Stimulated activated CD8-positive, alpha-beta memory T cell treated with anti-CD3 and anti-CD28 coated beads, Interleukin-2, amount 100 ng/mL, for 1 hour (primary cell): Measurements from ENCODE around the gene CDC42EP5.
"Not testable (repeated sequence)": the region's sequence is repeated elsewhere in the genome, so short reads cannot be mapped to it uniquely, and the experiment has no call there.

Experiments
- DNase-seq, 2 donors: peaks; one replicate each; pipeline ENCODE4 v3.0.0-alpha.2; 2020; ENCODE audit warnings: low read depth in 2 of 2

The CDC42EP5 gene

GRCh38 chr19:54448774-54449700, 24.1 kb downstream of the CDC42EP5 start, which contains the start of gene LENG8:
TSS of gene LENG8 (plus strand) at chr19:54449199. CDS start at chr19:54451345, 2,146 bp downstream.
- DNase-seq = peak; percentile 95 to 96

DNA sequence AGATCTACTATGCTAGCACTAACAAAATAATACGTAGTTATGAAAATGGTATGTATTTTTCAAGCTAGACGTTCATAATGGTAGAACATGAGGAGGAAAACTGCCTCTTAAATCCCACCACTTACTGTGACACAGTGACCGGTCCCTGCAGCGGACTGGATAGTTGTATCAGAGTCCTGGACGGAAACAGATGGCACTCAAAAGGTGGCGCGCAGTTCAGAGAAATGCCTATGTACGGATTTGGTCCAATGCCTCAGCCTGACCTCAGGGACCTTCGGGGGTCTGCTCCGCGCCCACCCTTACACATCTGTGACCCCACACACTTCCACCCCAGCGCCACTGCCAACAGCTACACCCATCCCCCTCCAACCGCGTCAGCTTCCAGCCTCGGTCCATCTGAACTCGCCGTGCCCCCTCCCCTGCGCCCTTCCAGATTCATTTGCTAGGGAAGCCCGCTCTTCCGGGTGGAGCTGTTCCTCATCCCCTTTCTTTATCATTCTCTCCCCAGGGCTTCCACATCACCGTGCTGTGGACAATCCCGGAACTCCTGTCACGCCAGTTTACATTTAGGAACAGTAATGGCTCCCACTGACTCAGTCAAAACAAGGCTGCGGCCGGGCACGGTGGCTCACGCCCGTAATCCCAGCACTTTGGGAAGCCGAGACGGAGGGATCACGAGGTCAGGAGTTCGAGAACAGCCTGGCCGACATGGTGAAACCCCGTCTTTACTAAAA, 24.9 kb downstream of the CDC42EP5 start:
- DNase-seq = no peak

- DNase-seq = not testable (repeated sequence)
Observed at GRCh38 chr19:54446349-54446748, 26.7 kb downstream of the CDC42EP5 start.

DNA sequence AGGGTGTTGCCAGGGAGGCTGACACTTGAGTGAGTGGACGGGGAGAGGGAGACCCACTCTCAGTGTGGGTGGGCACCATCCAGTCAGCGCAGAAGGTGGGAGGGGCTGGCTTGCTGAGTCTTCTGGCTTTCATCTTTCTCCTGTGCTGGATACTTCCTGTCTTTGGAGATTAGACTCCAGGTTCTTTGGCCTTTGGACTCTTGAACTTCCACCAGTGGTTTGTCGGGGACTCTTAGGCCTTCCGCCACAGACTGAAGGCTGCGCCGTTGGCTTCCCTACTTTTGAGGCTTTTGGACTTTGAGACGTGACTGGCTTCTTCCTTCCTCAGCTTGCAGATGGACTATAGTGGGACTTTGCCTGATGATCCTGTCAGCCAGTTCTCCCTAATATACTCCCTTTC, 28.4 kb downstream of the CDC42EP5 start:
- no peak for DNase-seq

- no peak for DNase-seq
Observed at GRCh38 chr19:54440641-54441040, 32.5 kb downstream of the CDC42EP5 start.

GRCh38 chr19:54439174-54439851, 33.8 kb downstream of the CDC42EP5 start:
- DNase-seq = no peak

DNA sequence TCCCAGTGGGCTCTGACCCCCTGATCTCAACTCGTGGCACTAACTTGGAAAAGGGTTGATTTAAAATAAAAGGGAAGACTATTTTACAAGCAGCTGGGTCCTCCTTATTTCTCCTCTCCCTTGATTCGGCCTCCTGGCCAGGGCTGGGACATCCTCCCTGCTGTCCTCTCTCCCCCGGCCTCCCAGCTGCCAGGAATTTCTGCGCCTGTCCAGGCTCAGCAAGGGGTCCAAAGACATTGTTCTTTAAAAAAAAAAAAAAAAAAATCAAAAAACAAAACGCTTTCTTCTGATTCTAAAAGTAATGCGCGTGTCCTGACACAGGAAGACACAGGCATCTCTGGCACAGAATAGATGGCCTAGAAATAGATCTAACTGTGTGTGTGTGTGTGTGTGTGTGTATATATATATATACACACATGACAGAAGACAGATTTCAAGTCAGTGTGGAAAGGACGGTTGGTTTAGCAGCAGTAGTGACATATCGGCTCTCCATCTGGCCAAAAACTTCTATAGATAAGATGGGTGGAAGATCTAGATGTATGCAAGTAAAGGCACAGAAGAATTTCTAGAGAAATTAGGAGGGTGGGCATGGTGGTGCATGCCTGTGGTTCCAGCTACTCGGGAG, 36.4 kb downstream of the CDC42EP5 start:
- no peak for DNase-seq

- no peak for DNase-seq
Observed at GRCh38 chr19:54436031-54436523, 37.0 kb downstream of the CDC42EP5 start.

DNA sequence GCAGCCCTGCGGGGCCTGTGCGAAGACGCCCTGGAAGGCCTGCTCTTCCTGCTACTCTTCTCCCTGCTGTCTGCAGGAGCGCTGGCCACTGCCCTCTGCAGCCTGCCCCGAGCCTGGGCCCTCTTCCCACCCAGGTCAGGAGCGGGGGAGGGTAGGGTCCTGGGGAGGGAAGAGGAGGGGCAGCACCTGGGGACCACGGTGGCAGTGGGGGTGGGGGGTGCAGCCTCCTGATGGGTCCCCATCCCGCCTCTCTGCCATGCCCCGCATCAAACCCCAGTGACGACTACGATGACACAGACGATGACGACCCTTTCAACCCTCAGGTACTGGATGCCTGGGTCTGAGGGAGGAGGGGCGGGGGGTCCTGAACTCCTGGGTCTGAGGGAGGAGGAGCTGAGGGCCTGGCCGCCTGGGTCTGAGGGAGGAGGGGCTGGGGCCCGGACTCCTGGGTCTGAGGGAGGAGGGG, 37.5 kb downstream of the CDC42EP5 start:
- DNase-seq = no peak

DNA sequence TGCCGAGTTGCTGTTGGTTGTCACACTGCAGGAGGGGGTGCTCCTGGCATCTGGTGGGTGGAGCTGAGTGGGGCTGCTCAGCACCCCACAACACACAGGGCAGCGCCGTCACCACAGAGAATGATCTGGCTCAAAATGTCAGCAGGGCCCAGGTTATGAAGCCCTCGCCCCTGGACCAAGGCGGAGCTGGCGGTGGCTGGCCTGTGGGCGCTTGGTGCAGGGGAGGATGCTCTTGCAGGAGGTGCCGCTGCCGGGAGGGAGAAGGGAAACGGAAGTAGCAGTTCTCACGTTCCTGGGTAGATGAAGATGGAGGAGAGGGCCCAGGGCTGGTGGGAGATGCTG, 38.3 kb downstream of the CDC42EP5 start:
- DNase-seq = no peak

DNA sequence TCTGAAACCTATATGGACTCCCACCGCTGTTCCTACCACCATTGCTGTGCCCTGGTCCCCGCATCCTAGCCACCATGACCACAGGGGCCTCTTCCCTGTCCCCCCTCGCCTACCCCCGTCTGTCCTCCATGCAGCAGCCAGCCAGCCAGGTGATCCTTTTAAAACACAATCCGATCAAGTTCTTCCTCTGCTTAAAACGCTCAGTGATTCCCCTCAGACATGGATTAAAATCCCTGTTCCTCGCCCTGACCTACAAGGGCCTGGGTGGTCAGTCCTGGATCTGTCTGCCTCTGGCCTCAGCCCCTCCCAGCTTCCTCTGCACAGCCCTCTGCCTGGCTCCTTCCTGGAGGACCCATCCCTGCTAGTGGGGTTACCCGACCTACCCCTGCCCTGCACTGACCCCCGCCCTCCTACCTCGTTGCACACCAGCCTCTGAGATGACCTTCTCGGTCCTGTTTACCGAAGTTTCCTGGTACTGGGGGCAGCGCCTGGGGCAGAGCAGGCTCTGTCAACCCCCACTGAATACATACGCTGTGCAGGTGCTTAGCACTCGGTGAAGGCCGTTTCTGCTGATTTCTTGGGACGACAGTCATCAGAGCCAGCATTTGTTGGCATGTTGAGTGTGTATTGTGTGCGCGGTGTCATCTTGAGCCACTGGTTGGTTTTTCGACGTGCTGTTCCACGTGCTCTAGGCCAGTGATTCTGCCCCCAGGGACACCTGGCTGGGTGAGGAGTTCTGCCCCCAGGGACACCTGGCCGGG, 38.8 kb downstream of the CDC42EP5 start:
- no peak for DNase-seq

DNA sequence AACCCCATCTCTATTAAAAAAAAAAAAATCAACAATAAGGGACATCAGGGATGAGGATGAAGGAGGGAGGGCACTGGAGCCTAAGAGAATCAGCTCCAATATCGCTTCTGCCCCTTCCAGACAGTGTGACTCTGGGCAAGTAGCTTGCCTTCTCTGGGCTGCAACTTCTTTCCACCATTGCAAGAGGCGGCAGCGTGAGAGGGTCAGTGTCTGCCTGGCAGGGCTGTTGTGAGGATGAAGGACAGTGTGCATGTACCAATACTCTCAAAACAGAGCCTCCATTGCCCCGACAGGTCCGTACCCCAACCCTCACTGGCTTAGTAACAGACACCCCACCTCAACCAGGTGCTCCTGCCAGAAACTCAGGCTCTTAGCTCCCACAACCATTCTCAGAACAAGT, 39.4 kb downstream of the CDC42EP5 start:
- DNase-seq = no peak

DNA sequence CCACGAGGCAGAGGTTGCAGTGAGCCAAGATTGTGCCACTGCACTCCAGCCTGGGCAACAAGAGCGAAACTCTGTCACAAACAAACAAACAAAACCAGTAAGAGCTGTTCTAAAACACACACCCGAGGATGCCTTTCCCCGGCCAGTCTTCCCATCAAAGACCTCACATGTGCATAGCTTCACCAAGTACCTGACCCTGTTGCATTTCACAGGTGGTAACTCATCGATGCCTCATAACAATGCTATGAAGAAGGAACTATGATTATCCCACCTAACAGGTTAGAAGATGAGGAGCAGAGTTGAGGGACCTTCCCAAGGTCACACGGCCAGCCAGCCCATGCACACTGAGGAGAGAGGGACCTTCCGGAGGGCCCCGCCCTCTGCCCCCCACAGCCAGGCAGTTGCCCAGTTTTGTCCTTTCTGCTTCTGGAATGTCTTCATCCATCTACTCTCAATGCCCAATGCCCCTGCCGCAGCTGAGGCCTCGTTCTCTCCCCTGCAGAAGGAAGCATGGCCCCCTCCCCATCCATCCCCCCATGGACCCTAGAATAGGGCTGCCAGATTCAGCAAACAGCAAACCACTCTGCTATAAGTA, 40.9 kb downstream of the CDC42EP5 start:
- DNase-seq = no peak

DNA sequence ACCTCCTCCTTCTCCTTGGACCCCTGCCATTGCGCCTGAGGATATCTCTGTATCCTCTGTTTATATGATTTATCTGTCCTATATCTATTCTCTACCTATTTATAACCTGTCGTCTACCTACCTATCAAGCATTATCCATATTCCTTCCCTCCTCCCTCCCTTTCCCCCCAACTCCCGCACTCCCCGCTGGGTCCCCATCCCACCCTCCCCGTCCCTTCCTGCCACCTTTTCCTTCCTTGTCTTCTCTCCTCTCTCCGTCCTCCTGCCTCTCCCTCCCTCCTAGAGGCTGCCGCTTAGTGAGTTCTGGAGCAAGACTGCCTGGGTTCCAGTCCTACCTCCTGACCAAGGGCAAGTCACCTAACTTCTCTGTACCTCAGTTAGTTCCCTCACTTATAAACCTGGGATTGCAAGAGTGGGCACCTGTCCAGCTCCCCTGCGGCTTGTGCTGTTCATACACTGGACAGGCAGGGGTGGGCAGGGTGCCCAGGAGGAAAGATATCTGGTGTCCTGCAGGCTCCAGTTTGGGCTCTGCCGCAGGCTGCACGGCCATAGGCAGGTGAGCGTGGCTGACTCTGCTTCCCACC, 41.7 kb downstream of the CDC42EP5 start:
- no peak for DNase-seq

GRCh38 chr19:54430306-54431254, 42.5 kb downstream of the CDC42EP5 start:
- DNase-seq = peak in 1 of 2 donors; percentile 16

- DNase-seq = no peak
Observed at GRCh38 chr19:54429545-54430227, 43.4 kb downstream of the CDC42EP5 start.

DNA sequence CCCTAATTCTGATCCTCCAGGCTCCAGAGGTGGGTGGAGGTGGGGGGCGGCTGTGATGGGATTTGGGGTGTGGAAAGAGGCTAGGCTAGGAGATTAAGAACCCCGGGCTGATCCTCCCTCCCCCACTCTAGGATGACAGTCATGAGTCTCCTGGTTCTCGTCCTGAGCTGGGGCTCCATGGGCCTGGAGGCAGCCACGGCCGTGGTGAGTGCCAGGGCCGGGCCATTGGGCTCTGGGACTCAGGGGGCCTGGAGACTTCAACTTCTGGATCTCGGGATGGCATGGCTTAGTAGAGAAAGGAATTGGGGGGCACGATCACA, 44.0 kb downstream of the CDC42EP5 start:
- no peak for DNase-seq
